Suprapubic skin (tissue), 4 donors: ENCODE results near the gene METAP2.

Source experiments
- CTCF ChIP-seq, 2 donors: fragments of 200-600 bp in 1 of 2; fragments of 450-650 bp in 1 of 2; sonication (generic) in 1 of 2; IDR thresholded peaks; one replicate each; pipeline ENCODE4 v1.5.1; 2016 to 2019; ENCODE audit warnings: antibody characterized with exemption in 2 of 2, mild to moderate bottlenecking in 1 of 2, moderate library complexity in 1 of 2
- EP300 ChIP-seq: sonication (generic); formaldehyde crosslinking; IDR thresholded peaks from one replicate; pipeline ENCODE4 v1.6.1; 2017; ENCODE audit warnings: antibody characterized with exemption
- POLR2A ChIP-seq, 2 donors: fragments of 450-650 bp; IDR thresholded peaks; one replicate each; pipeline ENCODE4 v1.6.1; 2017; ENCODE audit warnings: antibody characterized with exemption in 2 of 2, mild to moderate bottlenecking in 2 of 2, moderate library complexity in 2 of 2
- POLR2AphosphoS5 ChIP-seq, 3 donors: sonication (generic); formaldehyde crosslinking; IDR thresholded peaks; one replicate each; pipeline ENCODE4 v1.6.1; 2017; ENCODE audit warnings: antibody characterized with exemption in 3 of 3

- no peak for TF ChIP-seq CTCF (IDR thresholded peaks at IDR 0.05)
- no peak for TF ChIP-seq POLR2A (IDR thresholded peaks at IDR 0.05)
- no peak for TF ChIP-seq EP300
- TF ChIP-seq POLR2AphosphoS5 (IDR thresholded peaks at IDR 0.05): no peak
Observed at GRCh38 chr12:95495433-95495832, 21.5 kb downstream of the METAP2 start.
